Measurements from ENCODE around the gene TRMT112. TPM values are rescaled to one million over a fixed set of nuclear protein-coding genes. Genes with fewer than 3 reads are reported as not detected.

The TRMT112 gene
- total RNA-seq, 4 donors from 2014 or later = 202 to 281 (median 212) TPM

DNA sequence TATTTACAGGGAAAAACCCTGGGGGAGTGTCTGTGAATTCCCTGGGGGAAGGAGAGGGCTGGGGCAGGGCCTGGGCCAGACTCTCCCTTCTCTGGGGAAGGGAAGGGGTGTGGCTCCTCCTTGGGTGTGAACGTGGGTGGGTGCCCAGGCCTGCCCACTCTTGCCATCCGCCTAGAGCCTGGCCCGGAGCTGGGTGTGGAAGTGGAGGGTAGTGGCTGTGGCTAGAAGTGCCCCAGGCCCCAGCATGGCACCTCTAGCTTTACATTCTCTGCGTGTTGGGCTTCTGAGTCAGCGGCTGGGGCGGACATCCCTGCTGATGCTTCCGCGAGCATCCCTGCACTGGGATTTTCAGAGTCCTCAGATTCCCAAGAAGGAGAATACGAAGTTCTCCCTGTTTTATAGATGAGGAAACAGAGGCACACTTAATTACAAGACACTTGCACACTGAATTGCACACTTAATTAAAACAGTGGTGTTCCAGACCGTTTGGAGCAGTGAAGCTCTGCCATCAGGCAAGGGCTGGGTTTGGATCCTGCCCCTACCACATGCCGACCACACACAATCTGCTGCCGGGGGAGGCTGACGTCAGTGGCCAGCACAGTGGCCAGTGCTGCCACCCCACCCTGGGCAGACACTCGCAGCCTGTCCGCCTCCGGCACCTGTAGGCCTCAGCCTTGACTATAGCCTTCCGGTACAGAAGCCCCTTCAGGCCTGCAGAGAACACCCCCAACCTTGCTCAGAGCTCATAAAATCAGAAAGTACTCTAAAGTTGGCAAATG lies 40.5 kb downstream of the TRMT112 start:
- no peak for TF ChIP-seq EP300 (IDR thresholded peaks at IDR 0.05)
- no peak for TF ChIP-seq POLR2A (IDR thresholded peaks at IDR 0.05; ENCODE audit: low read depth)
- TF ChIP-seq, protein P1, sequence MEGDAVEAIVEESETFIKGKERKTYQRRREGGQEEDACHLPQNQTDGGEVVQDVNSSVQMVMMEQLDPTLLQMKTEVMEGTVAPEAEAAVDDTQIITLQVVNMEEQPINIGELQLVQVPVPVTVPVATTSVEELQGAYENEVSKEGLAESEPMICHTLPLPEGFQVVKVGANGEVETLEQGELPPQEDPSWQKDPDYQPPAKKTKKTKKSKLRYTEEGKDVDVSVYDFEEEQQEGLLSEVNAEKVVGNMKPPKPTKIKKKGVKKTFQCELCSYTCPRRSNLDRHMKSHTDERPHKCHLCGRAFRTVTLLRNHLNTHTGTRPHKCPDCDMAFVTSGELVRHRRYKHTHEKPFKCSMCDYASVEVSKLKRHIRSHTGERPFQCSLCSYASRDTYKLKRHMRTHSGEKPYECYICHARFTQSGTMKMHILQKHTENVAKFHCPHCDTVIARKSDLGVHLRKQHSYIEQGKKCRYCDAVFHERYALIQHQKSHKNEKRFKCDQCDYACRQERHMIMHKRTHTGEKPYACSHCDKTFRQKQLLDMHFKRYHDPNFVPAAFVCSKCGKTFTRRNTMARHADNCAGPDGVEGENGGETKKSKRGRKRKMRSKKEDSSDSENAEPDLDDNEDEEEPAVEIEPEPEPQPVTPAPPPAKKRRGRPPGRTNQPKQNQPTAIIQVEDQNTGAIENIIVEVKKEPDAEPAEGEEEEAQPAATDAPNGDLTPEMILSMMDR (IDR thresholded peaks at IDR 0.05) = no peak
- TF ChIP-seq POLR2AphosphoS5 (IDR thresholded peaks at IDR 0.05) = no peak
- no peak overlapping the region for H3K27ac ChIP-seq (replicated peaks in 1 of 4)

DNA sequence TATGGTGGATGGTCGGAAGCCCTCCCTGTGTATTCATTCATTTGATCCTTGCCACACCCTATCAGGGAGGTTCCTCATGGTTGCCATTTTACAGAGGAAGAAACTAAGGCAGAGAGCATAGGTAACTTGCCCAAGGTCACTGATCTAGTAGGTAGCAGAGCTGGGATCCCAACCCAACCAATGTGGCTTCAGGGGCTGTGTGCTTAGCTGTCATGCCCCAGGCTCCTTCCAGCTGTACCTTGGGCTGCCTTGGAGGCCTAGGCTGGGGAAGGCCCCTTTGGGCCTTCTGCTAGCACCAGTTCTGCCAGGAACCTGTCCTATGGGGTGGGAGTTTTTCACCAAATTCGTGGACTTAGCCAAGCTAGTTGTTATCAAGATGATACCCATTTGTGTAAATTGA lies 41.5 kb downstream of the TRMT112 start:
- H3K36me3 ChIP-seq = peaks cover 4 to 50% (median 39%) of the 10 kb centered on the region in 4 donors
- H3K4me3 ChIP-seq = no peak overlapping the region
- intact Hi-C loops (cut with DNase I) = no loop called here
- peaks cover 11 to 15% (median 13%) of the 10 kb centered on the region in 4 donors for H3K4me1 ChIP-seq
- H3K27ac ChIP-seq (replicated peaks in 1 of 4) = no peak overlapping the region
- no peaks in the 10 kb centered on the region for H3K9me3 ChIP-seq
- TF ChIP-seq EP300 (IDR thresholded peaks at IDR 0.05) = no peak
- TF ChIP-seq, protein P1 (IDR thresholded peaks at IDR 0.05) = no peak
- no peak for TF ChIP-seq POLR2AphosphoS5 (IDR thresholded peaks at IDR 0.05)
- no peak for TF ChIP-seq POLR2A (IDR thresholded peaks at IDR 0.05; ENCODE audit: low read depth)
- DNase-seq (ENCODE audit: extremely low spot score) = no peak
- 80% methylated on average over 1 of the region's 2 CpGs for WGBS
- no peaks in the 10 kb centered on the region for H3K27me3 ChIP-seq

More for the DNA sequence above, 40.5 kb downstream of the TRMT112 start:
- Histone ChIP-seq H3K27me3 (no peaks in the 10 kb centered on the region), H3K4me1 (peaks cover 7 to 18% (median 14%) of the 10 kb centered on the region in 4 donors), H3K36me3 (peaks cover 4 to 60% (median 45%) of the 10 kb centered on the region in 4 donors), H3K9me3 (no peaks in the 10 kb centered on the region), H3K4me3 (no peak overlapping the region)
- intact Hi-C loops (cut with DNase I) = no loop called here
- 81% methylated on average over 17 of the region's 17 CpGs for WGBS
- no peak for DNase-seq (ENCODE audit: extremely low spot score)

DNA sequence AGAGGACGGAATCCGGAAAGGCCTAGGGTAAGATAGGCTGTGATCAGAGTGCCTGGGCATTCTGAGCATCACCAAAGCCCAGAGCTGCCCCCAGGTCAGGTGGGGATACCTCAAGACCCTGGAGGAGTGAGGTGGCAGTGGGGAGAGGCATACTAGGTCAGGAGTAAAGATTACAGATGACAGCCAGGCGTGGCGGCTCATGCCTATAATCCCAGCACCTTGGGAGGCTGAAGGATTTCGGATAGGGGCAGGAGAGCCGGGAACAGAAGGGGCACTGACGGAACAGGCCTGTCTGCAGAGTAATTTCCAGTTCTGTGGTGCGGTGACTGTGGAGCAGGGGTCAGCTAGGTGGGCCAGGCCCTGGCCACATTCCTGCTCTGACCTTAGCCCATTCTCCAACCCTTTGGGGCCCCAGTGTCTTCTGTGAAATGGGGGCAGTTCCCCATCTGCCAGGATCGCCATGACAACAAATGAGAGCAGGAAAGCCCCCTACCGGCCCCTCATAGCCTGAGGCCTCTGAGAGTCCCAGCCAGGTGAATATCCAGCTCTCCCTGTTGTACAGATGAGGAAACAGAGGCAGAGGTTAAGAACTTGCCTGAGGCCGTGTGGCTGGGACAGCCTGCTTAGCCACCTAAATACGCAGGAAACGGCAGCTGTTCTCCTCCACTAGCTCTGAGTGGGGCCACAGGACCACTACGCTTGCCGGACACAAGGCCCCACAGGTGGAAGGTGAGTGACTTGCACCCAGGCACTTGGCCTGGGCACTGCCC lies 42.1 kb downstream of the TRMT112 start:
- 89% methylated on average over 13 of the region's 15 CpGs for whole genome bisulfite sequencing
- intact Hi-C loops (cut with DNase I) = no loop called here
- TF ChIP-seq, protein P1 (IDR thresholded peaks at IDR 0.05) = no peak
- TF ChIP-seq EP300 (IDR thresholded peaks at IDR 0.05) = no peak
- no peak for TF ChIP-seq POLR2AphosphoS5 (IDR thresholded peaks at IDR 0.05)
- no peak for TF ChIP-seq POLR2A (IDR thresholded peaks at IDR 0.05; ENCODE audit: low read depth)

DNA sequence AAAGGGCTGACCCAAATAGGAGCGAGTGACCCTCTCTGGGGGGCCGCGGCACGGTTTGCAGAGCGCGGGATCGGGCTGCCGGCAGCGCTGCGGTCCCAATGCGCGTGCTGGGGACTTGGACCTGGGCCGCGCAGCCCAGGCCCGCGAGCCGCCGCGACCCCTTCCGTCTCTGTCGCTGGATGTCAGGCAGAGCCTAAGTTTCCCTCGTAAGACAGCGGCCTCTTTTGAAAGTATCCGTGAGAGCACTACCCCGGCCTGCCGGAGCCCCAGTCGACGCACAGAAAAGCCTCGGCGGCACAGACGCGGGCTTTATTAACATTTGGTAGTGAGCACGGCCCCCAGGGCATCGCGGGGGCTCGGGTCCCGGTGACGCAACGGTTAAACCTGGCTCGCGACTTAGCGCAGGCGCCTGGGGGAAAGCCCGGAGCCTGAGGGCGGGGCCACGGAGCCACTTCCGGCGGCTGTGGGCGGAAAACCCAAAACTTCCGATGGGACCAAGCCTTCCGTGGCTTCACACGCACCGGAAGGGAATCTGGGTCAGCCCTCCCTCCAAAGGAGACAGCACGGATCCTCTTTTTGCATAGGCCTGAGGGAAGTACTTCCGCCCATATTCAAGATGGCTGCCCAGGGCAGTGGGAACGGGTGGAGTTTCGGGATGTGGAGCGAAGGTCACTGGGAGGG lies 47.7 kb downstream of the TRMT112 start:
- intact Hi-C loops (cut with DNase I) = loop anchor here (5.0 kb wide), 1 partner anchor 33 kb away; the partner anchor contains the start of gene CATSPERZ
- 2% methylated on average over 26 of the region's 58 CpGs for WGBS
- H3K4me3 ChIP-seq = peak overlapping the region; percentile 70 to 81 (median 78)
- H3K4me1 ChIP-seq = peaks cover 34 to 37% (median 36%) of the 10 kb centered on the region in 4 donors
- no peaks in the 10 kb centered on the region for H3K9me3 ChIP-seq
- no peaks in the 10 kb centered on the region for H3K27me3 ChIP-seq
- DNase-seq (ENCODE audit: extremely low spot score) = peak; percentile 99
- peaks cover 1 to 29% (median 27%) of the 10 kb centered on the region in 4 donors for H3K36me3 ChIP-seq
- TF ChIP-seq EP300 (IDR thresholded peaks at IDR 0.05) (no peak), POLR2A (IDR thresholded peaks at IDR 0.05; ENCODE audit: low read depth) (peak; percentile 4), POLR2AphosphoS5 (IDR thresholded peaks at IDR 0.05) (peak in 1 of 2 donors; percentile 96)
- TF ChIP-seq, protein P1 (IDR thresholded peaks at IDR 0.05) = peak in 1 of 3 experiments; percentile 35
- H3K27ac ChIP-seq (replicated peaks in 1 of 4) = peak overlapping the region; percentile 91 to 98 (median 96)

More for the DNA sequence above, 42.1 kb downstream of the TRMT112 start:
- no peak overlapping the region for H3K27ac ChIP-seq (replicated peaks in 1 of 4)
- H3K4me3 ChIP-seq = no peak overlapping the region
- peaks cover 4 to 46% (median 37%) of the 10 kb centered on the region in 4 donors for H3K36me3 ChIP-seq
- H3K4me1 ChIP-seq = peaks cover 11 to 15% (median 13%) of the 10 kb centered on the region in 4 donors
- no peaks in the 10 kb centered on the region for H3K27me3 ChIP-seq
- DNase-seq (ENCODE audit: extremely low spot score) = no peak
- H3K9me3 ChIP-seq = no peaks in the 10 kb centered on the region

Data from esophagus muscularis mucosa (tissue), 4 donors.